H1 (cell line): ENCODE results near the gene NFAM1. TPM values are rescaled to one million over a fixed set of nuclear protein-coding genes. Genes with fewer than 3 reads are reported as not detected.

Experiments
- polyA plus RNA-seq, 7 experiments: library from polyadenylated mRNA; depleted of rRNA in 3 of 7; stranded (reverse) in 5 of 7; unstranded in 2 of 7; fragments of >200 nt in 5 of 7; fragments of 200-250 nt in 2 of 7; gene quantifications; 1 replicate in 5 of 7; 2 replicates in 1 of 7; 4 replicates in 1 of 7; pipeline versions ENCODE4 v1.2.1 to v1.2.3, GENCODE V29; 2011 to 2013; ENCODE audit warnings: missing spikeins in 2 of 7, mixed read lengths in 2 of 7
- total RNA-seq: library from RNA; stranded (reverse); fragmentation: NEBNext Ultra II Directional; extraction: Animal tissue kit (Norgen Biotek cat#: 25700); gene quantifications from 2 replicates; pipeline ENCODE4 v1.2.1, GENCODE V29; 2021
- TF ChIP-seq, protein P1 (sequence below), 3 experiments: IDR thresholded peaks; 1 replicate in 2 of 3; 2 replicates in 1 of 3; pipeline versions ENCODE4 v1.5.1 to v1.6.1; 2011; ENCODE audit warnings: low read length in 3 of 3, mild to moderate bottlenecking in 3 of 3, inconsistent platforms in 2 of 3, low read depth in 1 of 3, moderate library complexity in 1 of 3; ENCODE audit not compliant: insufficient read depth in 1 of 3; ENCODE audit errors: control extremely low read depth in 1 of 3

NFAM1 gene
- total and polyA plus RNA-seq, 2 of the 8 experiments (the other 6 are each of a cell fraction or from before 2014, with no cell fraction given) = 0.62 to 0.73 TPM

GRCh38 chr22:42416671-42417230 lies 15.5 kb downstream of the NFAM1 start (continued):
- TF ChIP-seq, protein P1, sequence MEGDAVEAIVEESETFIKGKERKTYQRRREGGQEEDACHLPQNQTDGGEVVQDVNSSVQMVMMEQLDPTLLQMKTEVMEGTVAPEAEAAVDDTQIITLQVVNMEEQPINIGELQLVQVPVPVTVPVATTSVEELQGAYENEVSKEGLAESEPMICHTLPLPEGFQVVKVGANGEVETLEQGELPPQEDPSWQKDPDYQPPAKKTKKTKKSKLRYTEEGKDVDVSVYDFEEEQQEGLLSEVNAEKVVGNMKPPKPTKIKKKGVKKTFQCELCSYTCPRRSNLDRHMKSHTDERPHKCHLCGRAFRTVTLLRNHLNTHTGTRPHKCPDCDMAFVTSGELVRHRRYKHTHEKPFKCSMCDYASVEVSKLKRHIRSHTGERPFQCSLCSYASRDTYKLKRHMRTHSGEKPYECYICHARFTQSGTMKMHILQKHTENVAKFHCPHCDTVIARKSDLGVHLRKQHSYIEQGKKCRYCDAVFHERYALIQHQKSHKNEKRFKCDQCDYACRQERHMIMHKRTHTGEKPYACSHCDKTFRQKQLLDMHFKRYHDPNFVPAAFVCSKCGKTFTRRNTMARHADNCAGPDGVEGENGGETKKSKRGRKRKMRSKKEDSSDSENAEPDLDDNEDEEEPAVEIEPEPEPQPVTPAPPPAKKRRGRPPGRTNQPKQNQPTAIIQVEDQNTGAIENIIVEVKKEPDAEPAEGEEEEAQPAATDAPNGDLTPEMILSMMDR (IDR thresholded peaks at IDR 0.05; ENCODE audit: control extremely low read depth in 1 of 3, insufficient read depth in 1 of 3, low read depth in 1 of 3, low read length in 3 of 3) = no peak
